Activated naive CD4-positive, alpha-beta T cell treated with anti-CD3 and anti-CD28 coated beads, Interleukin-2, amount 50 U/mL, for 16 hours (primary cell): ENCODE data around the gene MTHFSD.
A peak's percentile ranks its signal among the peaks of the same experiment; 100 is the strongest.

ENCODE experiments used
- DNase-seq: peaks from one replicate; pipeline ENCODE4 v3.0.0-alpha.2; 2020

MTHFSD gene

GRCh38 chr16:86524029-86524428, 31.0 kb downstream of the MTHFSD start:
- peak; percentile 4 for DNase-seq

- peak; percentile 3 for DNase-seq
Measured at GRCh38 chr16:86523166-86523740, 31.8 kb downstream of the MTHFSD start.

DNA sequence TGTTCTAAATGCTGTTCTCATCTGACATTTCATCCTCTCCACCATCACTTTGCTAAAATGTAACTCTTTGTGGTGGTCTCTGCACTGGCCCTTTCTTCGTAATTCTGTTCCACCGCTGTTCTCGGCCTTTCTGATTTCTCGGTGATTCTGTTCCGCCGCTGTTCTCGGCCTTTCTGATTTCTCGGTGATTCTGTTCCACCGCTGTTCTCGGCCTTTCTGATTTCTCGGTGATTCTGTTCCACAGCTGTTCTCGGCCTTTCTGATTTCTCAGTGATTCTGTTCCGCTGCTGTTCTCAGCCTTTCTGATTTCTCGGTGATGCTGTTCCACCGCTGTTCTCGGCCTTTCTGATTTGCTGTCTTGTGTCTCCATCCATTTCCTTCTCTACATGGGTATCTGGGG, 32.4 kb downstream of the MTHFSD start:
- DNase-seq = peak; percentile 0

DNA sequence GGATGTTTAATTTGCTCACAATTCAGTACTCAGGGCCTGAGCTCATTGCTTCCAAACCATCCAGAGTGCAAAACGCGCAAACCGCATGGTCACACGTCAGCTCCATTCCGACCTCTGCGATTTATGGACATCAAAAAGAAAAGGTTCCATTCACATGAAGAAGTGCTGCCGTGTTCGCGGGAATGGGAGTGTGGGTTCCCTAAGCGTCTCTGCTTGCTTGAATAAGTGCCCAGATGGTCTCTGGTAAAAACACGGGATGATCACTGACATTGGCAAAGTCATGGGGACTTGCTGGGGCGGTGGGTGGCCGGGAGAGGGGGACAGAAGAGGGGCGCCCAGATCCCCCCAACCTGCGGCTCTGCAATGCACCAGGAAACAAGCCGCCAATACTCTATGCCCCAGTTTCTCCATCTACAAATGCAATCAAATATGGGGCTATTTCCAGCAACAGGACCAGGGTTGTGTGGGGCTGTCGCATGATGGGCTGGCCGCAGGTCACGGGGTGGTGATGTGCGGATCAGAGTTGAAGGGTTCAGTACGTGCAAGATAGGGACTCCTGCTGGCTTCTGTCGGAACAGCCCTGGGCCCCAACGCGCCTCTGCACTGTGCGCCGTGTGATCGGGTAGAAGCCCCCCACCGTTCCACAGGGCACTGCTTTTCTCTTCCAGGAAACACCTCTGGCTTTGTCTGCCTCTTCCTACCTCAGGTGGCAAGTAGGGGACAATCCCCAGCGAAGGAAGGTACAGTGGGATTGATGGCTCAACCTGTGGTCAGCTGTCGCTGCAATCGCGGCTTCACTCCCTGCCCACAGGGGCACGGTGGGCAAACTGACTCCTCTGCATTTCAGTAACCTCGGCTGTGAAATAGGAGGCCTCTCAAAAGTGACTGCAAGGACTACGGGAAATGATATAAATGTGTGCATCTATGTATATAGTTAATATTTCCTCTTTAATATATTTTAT, 33.5 kb downstream of the MTHFSD start:
- DNase-seq = no peak

GRCh38 chr16:86520317-86521210, 34.5 kb downstream of the MTHFSD start:
- DNase-seq = no peak

- DNase-seq = peak; percentile 53
Measured at GRCh38 chr16:86519649-86520316, 35.3 kb downstream of the MTHFSD start.

- DNase-seq = no peak
Measured at GRCh38 chr16:86519007-86519648, 35.9 kb downstream of the MTHFSD start.

DNA sequence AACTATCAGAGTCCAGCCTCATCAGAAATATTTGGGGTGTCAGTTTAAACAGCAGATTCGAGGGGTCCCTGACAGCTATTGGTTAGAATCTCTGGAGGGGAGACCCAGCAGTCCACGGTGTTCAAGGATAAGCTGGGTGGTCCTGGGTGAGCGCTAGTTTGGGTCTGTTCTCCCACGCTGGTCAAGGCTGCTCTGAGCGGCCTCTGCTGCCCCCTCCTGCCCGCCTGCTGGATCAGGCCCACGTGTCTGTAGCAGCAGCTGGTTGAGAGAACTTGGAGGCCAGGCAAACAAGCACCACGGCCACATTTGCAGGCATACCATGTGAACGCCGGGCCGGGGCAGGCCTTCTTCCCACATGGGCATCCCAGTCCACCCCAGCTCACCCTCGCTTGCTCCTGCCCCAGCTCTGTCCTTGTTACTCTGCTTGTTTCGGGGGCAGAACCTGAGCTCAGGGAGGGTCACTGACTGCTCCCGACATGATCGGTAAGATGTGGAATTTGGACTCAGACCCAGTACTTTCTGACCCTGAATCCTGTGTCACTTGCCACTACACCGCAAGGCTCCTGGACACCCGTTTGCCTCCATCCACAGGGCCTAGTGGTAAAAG, 37.3 kb downstream of the MTHFSD start:
- no peak for DNase-seq

GRCh38 chr16:86517033-86517432, 38.0 kb downstream of the MTHFSD start:
- no peak for DNase-seq

DNA sequence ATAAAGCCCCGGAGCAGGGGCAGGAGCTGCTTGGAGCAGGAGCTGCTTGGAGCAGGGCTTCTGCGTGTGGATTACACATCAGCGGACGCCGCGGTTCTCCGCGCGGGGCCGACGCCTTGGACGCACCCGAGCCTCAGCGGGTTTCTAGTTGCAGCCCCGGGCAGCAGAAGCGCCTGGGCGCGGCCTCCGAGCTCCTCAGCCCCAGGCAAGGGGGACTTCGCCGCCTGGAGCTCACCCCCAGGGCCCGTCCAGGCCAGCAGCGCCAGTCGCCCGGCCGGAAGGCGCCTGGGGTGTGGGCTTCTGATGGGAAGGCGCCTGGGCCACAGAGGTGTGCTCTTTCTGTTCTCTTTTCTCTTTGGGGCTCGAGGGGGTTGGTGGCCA, 38.4 kb downstream of the MTHFSD start:
- DNase-seq = no peak

DNA sequence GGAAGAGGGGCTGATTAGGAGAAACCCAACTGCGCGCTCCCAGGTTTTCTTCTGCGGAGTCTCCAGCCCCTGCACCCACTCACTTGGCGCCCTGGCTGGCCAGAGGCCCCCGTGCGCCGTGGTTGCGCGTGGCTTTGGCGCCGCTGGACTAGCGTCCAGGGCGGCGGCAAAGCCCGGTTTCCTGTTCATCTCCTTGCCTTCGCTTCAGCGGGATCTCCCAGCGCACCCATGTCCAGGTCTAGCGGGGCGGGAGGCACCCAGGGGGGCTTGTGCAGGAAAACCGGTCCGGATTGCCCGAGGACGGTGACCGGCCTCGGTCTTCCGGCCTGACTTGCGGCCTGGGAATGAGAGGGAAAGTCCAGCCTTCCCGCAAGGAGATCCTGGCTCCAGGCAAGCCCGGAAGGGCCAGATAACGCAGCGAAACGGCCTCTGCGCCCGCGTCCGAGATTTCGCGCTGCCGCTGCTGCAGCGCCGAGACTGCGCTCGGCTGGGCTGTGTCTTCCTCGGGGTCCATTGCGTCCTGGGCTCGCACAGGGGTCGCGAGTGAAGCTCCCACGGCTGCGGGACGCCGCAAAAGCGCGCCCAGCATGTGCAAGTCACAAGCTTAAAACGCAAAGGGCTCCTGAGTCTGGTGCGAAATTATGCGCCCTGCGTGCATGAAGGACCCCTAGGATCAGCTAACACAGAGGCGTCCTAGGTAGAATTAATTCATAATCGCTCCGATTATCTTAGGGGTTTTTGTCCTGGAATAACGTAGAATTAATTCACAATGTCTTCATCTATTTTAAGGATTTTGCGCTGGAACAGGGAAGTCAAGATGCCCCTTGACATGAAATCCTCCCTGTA, 39.0 kb downstream of the MTHFSD start:
- DNase-seq = no peak

GRCh38 chr16:86515413-86515776, 39.6 kb downstream of the MTHFSD start:
- DNase-seq = no peak

DNA sequence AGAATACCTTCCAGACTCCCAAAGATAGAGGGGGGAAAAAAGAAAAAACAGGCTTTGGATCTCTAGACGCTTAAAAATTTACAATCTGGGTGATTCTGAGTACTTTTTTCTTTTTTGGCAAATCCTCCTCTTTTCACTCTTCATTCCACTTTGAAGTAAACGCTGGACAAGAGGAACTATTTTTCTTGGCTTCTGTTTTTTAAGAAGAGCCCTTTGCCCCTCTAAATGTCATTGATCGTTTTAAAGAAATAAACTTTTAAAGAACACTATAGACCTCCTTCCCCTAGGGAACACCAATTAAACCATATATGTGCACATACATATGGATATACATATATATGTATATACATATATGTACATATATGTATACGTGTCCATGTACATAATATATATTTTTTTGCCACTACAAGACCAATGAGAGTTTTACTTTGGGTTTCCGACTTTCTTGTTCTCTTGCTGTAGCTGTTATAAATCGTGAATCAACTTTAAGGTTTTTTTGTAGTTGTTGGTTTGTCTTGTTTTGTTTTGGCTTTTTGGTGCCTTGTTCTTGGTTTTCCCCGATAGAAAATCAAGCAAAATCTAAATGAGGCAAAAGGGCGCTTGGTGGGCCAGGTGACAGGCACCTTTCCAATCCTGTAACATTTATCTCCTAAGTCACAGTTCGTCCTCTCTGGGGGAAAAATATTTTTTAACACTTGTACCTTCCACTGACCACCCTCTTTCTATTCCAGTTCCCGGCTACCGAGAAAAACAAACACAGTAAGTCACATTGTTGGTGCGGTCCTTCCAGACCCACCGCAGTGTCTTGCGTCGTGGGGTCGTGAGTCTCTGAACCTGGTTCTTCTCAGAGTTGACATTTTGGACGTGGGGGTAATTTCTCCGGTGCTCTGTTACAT, 40.3 kb downstream of the MTHFSD start:
- DNase-seq = no peak

DNA sequence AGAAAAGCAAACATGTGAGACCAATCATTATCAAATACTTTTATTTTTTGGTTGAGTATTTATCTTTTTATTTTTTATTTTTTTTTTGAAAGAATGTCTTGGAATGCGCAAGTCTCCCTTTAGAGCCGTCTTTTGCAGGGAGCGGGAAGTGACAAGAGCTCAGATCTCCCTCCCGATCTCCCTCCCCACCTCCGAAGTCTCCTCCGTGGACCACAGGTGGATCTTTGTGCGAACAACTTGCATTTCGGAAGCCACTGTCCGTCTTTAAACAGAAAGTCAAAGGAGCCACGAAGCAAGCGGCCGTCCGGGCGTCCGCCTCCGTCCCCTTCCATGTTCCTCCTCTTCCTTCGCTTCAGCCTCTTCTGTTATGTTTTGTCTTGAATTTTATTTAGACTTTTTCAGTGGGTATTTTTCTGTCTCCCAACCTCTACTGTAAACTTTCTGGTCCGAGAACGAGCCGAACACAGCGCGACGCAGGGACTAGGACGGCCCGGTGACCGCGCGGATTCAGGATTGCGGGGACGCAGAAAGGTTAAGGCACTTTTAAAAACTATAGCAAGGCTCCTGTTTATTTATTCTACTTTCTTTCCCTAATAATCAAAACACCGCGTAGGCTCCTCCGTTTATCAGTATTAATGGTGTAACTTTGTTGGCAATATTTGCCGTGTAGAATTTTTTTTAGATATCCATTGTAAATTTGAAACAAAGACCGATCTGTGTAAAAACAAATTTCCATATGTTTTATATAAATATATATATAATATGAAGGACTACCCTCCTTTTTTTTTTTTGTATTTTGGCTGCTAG, 41.4 kb downstream of the MTHFSD start:
- no peak for DNase-seq

GRCh38 chr16:86512860-86513470, 42.1 kb downstream of the MTHFSD start:
- DNase-seq = no peak

DNA sequence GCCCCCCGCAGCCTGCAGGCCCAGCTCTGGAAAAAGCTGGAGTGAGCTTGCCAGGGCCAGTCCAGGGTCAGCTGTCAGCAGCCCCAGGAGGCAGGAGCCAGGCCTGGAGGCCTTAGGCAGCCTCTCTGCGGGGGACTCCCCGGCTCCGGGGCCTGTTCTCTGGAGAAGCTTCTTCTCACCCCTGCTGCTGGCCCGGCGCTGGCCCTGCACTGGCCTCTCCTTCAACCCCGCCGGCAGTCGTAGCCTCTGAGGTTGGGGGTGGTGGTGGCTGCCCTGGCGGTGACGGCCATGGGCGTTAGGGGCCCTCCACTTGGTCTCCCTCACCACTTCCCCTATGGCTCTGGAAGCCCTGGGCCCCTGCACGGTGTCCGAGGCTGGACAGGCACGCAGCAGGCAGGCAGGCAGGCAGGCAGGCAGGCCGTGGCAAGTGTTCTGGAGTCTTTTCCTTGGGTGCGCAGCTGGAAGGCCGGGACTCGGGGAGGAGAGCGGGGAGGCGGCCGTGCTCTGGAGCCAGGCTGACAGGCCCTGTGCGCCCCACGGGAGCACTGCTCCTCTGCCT, 42.7 kb downstream of the MTHFSD start:
- DNase-seq = no peak

DNA sequence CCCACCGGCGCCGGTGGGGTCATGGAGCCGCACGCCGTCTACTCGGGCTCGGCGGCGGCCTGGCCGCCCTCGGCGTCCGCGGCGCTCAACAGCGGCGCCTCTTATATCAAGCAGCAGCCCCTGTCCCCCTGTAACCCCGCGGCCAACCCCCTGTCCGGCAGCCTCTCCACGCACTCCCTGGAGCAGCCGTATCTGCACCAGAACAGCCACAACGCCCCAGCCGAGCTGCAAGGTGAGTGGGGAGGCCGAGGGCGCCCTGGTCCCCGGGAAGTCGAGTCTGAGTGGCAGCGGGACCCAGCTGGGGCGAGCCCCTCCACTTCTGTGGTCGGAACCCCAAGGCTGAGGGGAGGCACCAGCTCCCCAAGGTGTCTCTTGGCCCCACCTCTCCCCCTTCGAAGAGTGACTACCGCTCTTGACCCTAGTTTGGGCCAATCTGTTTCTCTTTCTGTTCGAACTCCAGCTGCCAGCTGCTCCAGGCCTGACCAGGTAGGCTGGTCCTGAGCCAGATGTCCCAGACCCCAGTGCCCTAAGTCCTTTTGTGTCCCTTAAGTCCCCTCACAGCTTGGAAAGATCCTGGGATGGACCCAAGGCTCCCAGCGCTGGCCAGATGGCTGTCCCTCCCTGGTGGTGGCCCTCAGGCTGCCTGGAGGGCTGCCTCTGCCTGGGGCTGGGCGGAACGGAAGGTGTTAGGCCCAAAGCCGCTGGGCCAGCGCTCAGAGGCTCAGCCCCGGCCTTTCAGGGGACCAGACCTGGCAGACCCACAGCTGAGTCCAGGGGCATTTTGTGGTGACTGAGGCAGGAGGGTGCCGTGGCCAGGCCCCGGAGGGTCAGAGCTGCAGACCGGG, 43.5 kb downstream of the MTHFSD start:
- no peak for DNase-seq
